IMR-90 (cell line): ENCODE measurements around the gene TECPR2. TPM values are rescaled to one million over a fixed set of nuclear protein-coding genes. Genes with fewer than 3 reads are reported as not detected.

ENCODE experiments used
- ATAC-seq: fragments of 200-7000 bp; cut with Tn5 transposase; 2 replicates; pipeline ENCODE4 v1.9.1; 2020; ENCODE audit warnings: low read depth, mild to moderate bottlenecking, moderate library complexity
- BruUV-seq: library from RNA; stranded (reverse); fragments of 400-500 nt; replicated peaks from 2 replicates; lab custom pipeline; 2021; lab: Mats Ljungman, UMichigan
- CTCF ChIA-PET: fragments of 300-600 bp; formaldehyde crosslinking; extraction: SDS; loops from one replicate; lab custom pipeline; 2021; ENCODE audit warnings: antibody characterized with exemption; lab: Yijun Ruan, JAX
- POLR2A ChIA-PET: fragments of 300-600 bp; sonication (Branson Sonifier 250); formaldehyde crosslinking; loops from one replicate; lab custom pipeline; 2022; ENCODE audit warnings: antibody characterized with exemption; ENCODE audit not compliant: unreplicated experiment; lab: Charles Lee
- DNase-seq: peaks from one replicate; pipeline ENCODE4 v3.0.0; 2013
- H2AFZ ChIP-seq: replicated peaks from 2 replicates; pipeline ENCODE3; 2013; ENCODE audit warnings: low read length, mild to moderate bottlenecking; ENCODE audit not compliant: poor library complexity
- H2AK5ac ChIP-seq: 2 replicates; pipeline ENCODE4 v1.6.1; 2013; ENCODE audit warnings: low read depth, low read length, inconsistent platforms
- H2AK9ac ChIP-seq: replicated peaks from 2 replicates; pipeline ENCODE3; 2013; ENCODE audit warnings: mild to moderate bottlenecking, low read depth, low read length, moderate library complexity; ENCODE audit not compliant: poor library complexity
- H2BK120ac ChIP-seq: 2 replicates; pipeline ENCODE4 v1.6.1; 2013; ENCODE audit warnings: low read depth, low read length, inconsistent platforms
- H2BK15ac ChIP-seq: 3 replicates; pipeline ENCODE4 v1.6.1; 2013; ENCODE audit warnings: low read depth, low read length, inconsistent platforms
- H2BK20ac ChIP-seq: 2 replicates; pipeline ENCODE4 v1.6.1; 2013; ENCODE audit warnings: low read depth, mild to moderate bottlenecking, inconsistent platforms, low read length, moderate library complexity
- H2BK5ac ChIP-seq: 2 replicates; pipeline ENCODE4 v1.6.1; 2013; ENCODE audit warnings: mild to moderate bottlenecking, low read depth, low read length, inconsistent platforms; ENCODE audit not compliant: poor library complexity, severe bottlenecking
- H3K14ac ChIP-seq: replicated peaks from 2 replicates; pipeline ENCODE4 v1.6.1; 2013; ENCODE audit warnings: low read depth, low read length, inconsistent platforms
- H3K18ac ChIP-seq: 2 replicates; pipeline ENCODE4 v1.6.1; 2013; ENCODE audit warnings: low read depth, low read length, control low read depth
- H3K23ac ChIP-seq: 2 replicates; pipeline ENCODE4 v1.6.1; 2013; ENCODE audit warnings: low read depth, low read length, inconsistent platforms
- H3K27ac ChIP-seq: 2 replicates; pipeline ENCODE4 v1.5.1; 2013; ENCODE audit warnings: mild to moderate bottlenecking, control low read depth, low read length; ENCODE audit not compliant: insufficient read depth
- H3K27me3 ChIP-seq: 2 replicates; pipeline ENCODE4 v1.6.1; 2013; ENCODE audit warnings: low read length; ENCODE audit not compliant: control insufficient read depth, insufficient read depth
- H3K36me3 ChIP-seq: 2 replicates; pipeline ENCODE4 v1.6.1; 2013; ENCODE audit warnings: low read length, mixed read lengths; ENCODE audit not compliant: control insufficient read depth, insufficient read depth
- H3K4ac ChIP-seq: 2 replicates; pipeline ENCODE4 v1.6.1; 2013; ENCODE audit warnings: low read depth, low read length, inconsistent platforms
- H3K4me1 ChIP-seq: 2 replicates; pipeline ENCODE4 v1.6.1; 2013; ENCODE audit warnings: low read length, mixed read lengths; ENCODE audit not compliant: control insufficient read depth, insufficient read depth
- H3K4me2 ChIP-seq: 2 replicates; pipeline ENCODE4 v1.6.1; 2013; ENCODE audit warnings: low read depth, mild to moderate bottlenecking, control low read depth, low read length, moderate library complexity
- H3K4me3 ChIP-seq: 2 replicates; pipeline ENCODE4 v1.5.1; 2013; ENCODE audit warnings: low read depth, mild to moderate bottlenecking, control low read depth, low read length, moderate library complexity; ENCODE audit not compliant: insufficient read depth
- H3K56ac ChIP-seq: 2 replicates; pipeline ENCODE4 v1.6.1; 2013; ENCODE audit warnings: low read length, inconsistent platforms; ENCODE audit not compliant: insufficient read depth; ENCODE audit errors: extremely low read depth
- H3K79me1 ChIP-seq, 2 experiments: 2 replicates each; pipeline ENCODE4 v1.6.1; 2013; ENCODE audit warnings: low read length in 2 of 2, inconsistent platforms in 1 of 2, low read depth in 1 of 2
- H3K9ac ChIP-seq: 2 replicates; pipeline ENCODE4 v1.6.1; 2013; ENCODE audit warnings: low read depth, low read length, control low read depth
- H3K9me1 ChIP-seq: 2 replicates; pipeline ENCODE4 v1.6.1; 2013; ENCODE audit warnings: low read length, inconsistent platforms; ENCODE audit not compliant: insufficient read depth
- H3K9me3 ChIP-seq: 2 replicates; pipeline ENCODE4 v1.6.1; 2013; ENCODE audit warnings: low read length; ENCODE audit not compliant: control insufficient read depth, insufficient read depth
- H4K20me1 ChIP-seq: 2 replicates; pipeline ENCODE4 v1.6.1; 2013; ENCODE audit warnings: low read length, inconsistent platforms; ENCODE audit not compliant: insufficient read depth
- H4K5ac ChIP-seq: 2 replicates; pipeline ENCODE4 v1.6.1; 2013; ENCODE audit warnings: mild to moderate bottlenecking, low read depth, low read length, control low read depth
- H4K8ac ChIP-seq, 2 experiments: 2 replicates each; pipeline ENCODE4 v1.6.1; 2013; ENCODE audit warnings: low read depth in 2 of 2, low read length in 2 of 2, control low read depth in 1 of 2, inconsistent platforms in 1 of 2
- H4K91ac ChIP-seq: 2 replicates; pipeline ENCODE4 v1.6.1; 2013; ENCODE audit warnings: low read depth, low read length, inconsistent platforms; ENCODE audit not compliant: insufficient read depth
- CEBPB ChIP-seq: IDR thresholded peaks from 2 replicates; pipeline ENCODE4 v1.6.1; 2012; ENCODE audit warnings: low read depth, low read length, improper control_type of control experiment
- CTCF ChIP-seq: conservative IDR thresholded peaks from 2 replicates; pipeline ENCODE4 v1.5.1; 2012; ENCODE audit warnings: mild to moderate bottlenecking, low read depth, low read length, improper control_type of control experiment
- ELK1 ChIP-seq: fragments of 150-350 bp; IDR thresholded peaks from 2 replicates; pipeline ENCODE4 v1.6.1; 2016; ENCODE audit warnings: low read depth, mild to moderate bottlenecking, low read length, moderate library complexity, borderline replicate concordance
- FOS ChIP-seq: fragments of 150-350 bp; IDR thresholded peaks from 2 replicates; pipeline ENCODE4 v1.6.1; 2016; ENCODE audit warnings: low read depth, low read length
- MAFK ChIP-seq: IDR thresholded peaks from 2 replicates; pipeline ENCODE4 v1.6.1; 2012; ENCODE audit warnings: low read depth, low read length, improper control_type of control experiment
- MAZ ChIP-seq: IDR thresholded peaks from 2 replicates; pipeline ENCODE4 v1.6.1; 2012; ENCODE audit warnings: low read depth, mild to moderate bottlenecking, low read length, improper control_type of control experiment, moderate library complexity, borderline replicate concordance
- MXI1 ChIP-seq: IDR thresholded peaks from 2 replicates; pipeline ENCODE4 v1.6.1; 2012; ENCODE audit warnings: low read depth, mild to moderate bottlenecking, low read length, moderate library complexity, borderline replicate concordance
- NFE2L2 ChIP-seq: fragments of 150-350 bp; IDR thresholded peaks from 2 replicates; pipeline ENCODE4 v1.6.1; 2016; ENCODE audit warnings: low read depth, mild to moderate bottlenecking, low read length
- POLR2A ChIP-seq: IDR thresholded peaks from 2 replicates; pipeline ENCODE4 v1.6.1; 2012; ENCODE audit warnings: mild to moderate bottlenecking, low read depth, low read length
- RAD21 ChIP-seq: IDR thresholded peaks from 2 replicates; pipeline ENCODE4 v1.6.1; 2012; ENCODE audit warnings: low read length, improper control_type of control experiment
- RCOR1 ChIP-seq: IDR thresholded peaks from 2 replicates; pipeline ENCODE4 v1.6.1; 2012; ENCODE audit warnings: mild to moderate bottlenecking, low read length, improper control_type of control experiment; ENCODE audit not compliant: insufficient replicate concordance
- RFX5 ChIP-seq: IDR thresholded peaks from 2 replicates; pipeline ENCODE4 v1.8.0; 2012; ENCODE audit warnings: low read depth, mild to moderate bottlenecking, low read length, moderate library complexity
- WGBS, 2 experiments: methylation state at CpG; one replicate each; pipeline versions ENCODE4 v1.1.5 to v1.1.7; 2013; ENCODE audit warnings: missing lambda C conversion rate in 2 of 2; ENCODE audit not compliant: insufficient read length in 1 of 2; ENCODE audit errors: extremely low coverage in 2 of 2; 5-methylcytosine and 5-hydroxymethylcytosine counted together
- dilution Hi-C: fragments of 300-500 bp; cut with HindIII; formaldehyde crosslinking; loops from one replicate; pipeline ENCODE4 v1.14.3; 2018; ENCODE audit warnings: low sequenced_read_pairs; ENCODE audit not compliant: unreplicated experiment
- in situ Hi-C: fragments of 300-500 bp; cut with MboI; formaldehyde crosslinking; loops from 3 replicates; pipeline ENCODE4 v1.14.3; 2019; ENCODE audit warnings: low sequenced_read_pairs, inconsistent platforms, mixed read lengths
- intact Hi-C: fragments of 100-400 bp; cut with micrococcal nuclease; formaldehyde crosslinking; loops from 2 replicates; pipeline ENCODE4 v1.10.0; 2022
- polyA plus RNA-seq, 3 experiments: library from polyadenylated mRNA; depleted of rRNA; stranded (reverse); fragments of >200 nt; gene quantifications; 2 replicates each; pipeline ENCODE4 v1.2.3, GENCODE V29; 2012; ENCODE audit warnings: low replicate concordance in 1 of 3
- total RNA-seq: library from RNA; depleted of rRNA; stranded (reverse); fragments of >200 nt; gene quantifications from 2 replicates; pipeline ENCODE4 v1.2.3, GENCODE V29; 2012
- TF ChIP-seq, protein P1 (sequence below): fragments of 150-350 bp; IDR thresholded peaks from 2 replicates; pipeline ENCODE4 v1.6.1; 2017; ENCODE audit warnings: mild to moderate bottlenecking, antibody characterized with exemption, low read length, low read depth

The TECPR2 gene
- total and polyA plus RNA-seq, 2 of the 4 experiments (the other 2 are of a cell fraction): 9.5 to 11.7 TPM

GRCh38 chr14:102392506-102392905, 29.8 kb downstream of the TECPR2 start:
- Histone ChIP-seq H3K9me3 (no peaks in the 10 kb centered on the region; the same call in 1 of the 2 replicates), H3K9ac (no peak overlapping the region), H3K23ac (no peak overlapping the region), H4K20me1 (no peaks in the 10 kb centered on the region; the same call in 1 of the 2 replicates), H3K4ac (0 out of 2 replicates have a peak overlapping the region, but pooled peaks have one; percentile 37), H3K9me1 (0 out of 2 replicates have a peak, but pooled peaks cover 3% of the 10 kb centered on the region), H3K56ac (peak overlapping the region; percentile 12; the same call in 1 of the 2 replicates), H3K4me2 (no peak overlapping the region), H4K5ac (no peak overlapping the region), H2AK9ac (no peak overlapping the region), H3K79me1 (peaks cover 10 to 27% of the 10 kb centered on the region in 2 experiments; a peak in 3 of 4 replicates), H3K4me1 (peaks cover 10% of the 10 kb centered on the region), H3K36me3 (peaks cover 6% of the 10 kb centered on the region), H2AK5ac (no peak overlapping the region), H2BK120ac (no peak overlapping the region; the same call in 1 of the 2 replicates), H2BK15ac (no peak overlapping the region; the same call in 2 of the 3 replicates), H3K27ac (peak overlapping the region; percentile 76; the same call in 1 of the 2 replicates), H3K27me3 (no peaks in the 10 kb centered on the region), H2AFZ (no peak overlapping the region), H3K4me3 (no peak overlapping the region), H3K18ac (no peak overlapping the region), H4K8ac (peak overlapping the region in 1 of 2 experiments; percentile 7; a peak in 1 of 4 replicates), H2BK5ac (peak overlapping the region; percentile 63), H4K91ac (no peak overlapping the region), H2BK20ac (no peak overlapping the region), H3K14ac (0 out of 2 replicates have a peak overlapping the region, but pooled peaks have one; percentile 48)
- ATAC-seq: peak; percentile 77
- in situ Hi-C loops: no loop called here
- no TSS peak for BruUV-seq
- DNase-seq: peak; percentile 40
- dilution Hi-C loops: no loop called here
- TF ChIP-seq RCOR1: no peak
- no peak for TF ChIP-seq MAZ
- no peak for TF ChIP-seq RFX5
- no peak for TF ChIP-seq POLR2A
- TF ChIP-seq CEBPB: no peak
- TF ChIP-seq FOS: no peak
- no peak for TF ChIP-seq CTCF
- TF ChIP-seq NFE2L2: no peak
- TF ChIP-seq RAD21: no peak
- no peak for TF ChIP-seq MAFK
- TF ChIP-seq, protein P1, sequence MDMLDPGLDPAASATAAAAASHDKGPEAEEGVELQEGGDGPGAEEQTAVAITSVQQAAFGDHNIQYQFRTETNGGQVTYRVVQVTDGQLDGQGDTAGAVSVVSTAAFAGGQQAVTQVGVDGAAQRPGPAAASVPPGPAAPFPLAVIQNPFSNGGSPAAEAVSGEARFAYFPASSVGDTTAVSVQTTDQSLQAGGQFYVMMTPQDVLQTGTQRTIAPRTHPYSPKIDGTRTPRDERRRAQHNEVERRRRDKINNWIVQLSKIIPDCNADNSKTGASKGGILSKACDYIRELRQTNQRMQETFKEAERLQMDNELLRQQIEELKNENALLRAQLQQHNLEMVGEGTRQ: no peak
- TF ChIP-seq ELK1: no peak
- TF ChIP-seq MXI1: no peak
- intact Hi-C loops: no loop called here
- ChIA-PET POLR2A (no interaction called here), CTCF (interaction anchor here (0.6 kb wide), 1 partner anchor 107 kb away, joined by 4 read pairs; no protein-coding TSS in a partner anchor)
- WGBS, 2 experiments: no CpG with 5 or more reads among the region's 4 CpGs
